GM13976 (cell line): ENCODE results near the gene PURB.
"Not testable (repeated sequence)": the region's sequence is repeated elsewhere in the genome, so short reads cannot be mapped to it uniquely, and the experiment has no call there.

ENCODE experiments used
- DNase-seq: peaks from one replicate; pipeline ENCODE4 v3.0.0; 2012; ENCODE audit warnings: low spot score
- in situ Hi-C: fragments of 300-500 bp; cut with MboI; formaldehyde crosslinking; loops from one replicate; pipeline ENCODE4 v1.12.0; 2022; ENCODE audit warnings: low sequenced_read_pairs, mixed read lengths, inconsistent platforms; ENCODE audit not compliant: unreplicated experiment
- TF ChIP-seq, protein P1 (sequence below): IDR thresholded peaks from 2 replicates; pipeline ENCODE4 v1.5.1; 2012; ENCODE audit warnings: borderline replicate concordance, mild to moderate bottlenecking; ENCODE audit not compliant: insufficient read depth; ENCODE audit errors: extremely low read depth, missing control alignments, control extremely low read depth

PURB gene

DNA sequence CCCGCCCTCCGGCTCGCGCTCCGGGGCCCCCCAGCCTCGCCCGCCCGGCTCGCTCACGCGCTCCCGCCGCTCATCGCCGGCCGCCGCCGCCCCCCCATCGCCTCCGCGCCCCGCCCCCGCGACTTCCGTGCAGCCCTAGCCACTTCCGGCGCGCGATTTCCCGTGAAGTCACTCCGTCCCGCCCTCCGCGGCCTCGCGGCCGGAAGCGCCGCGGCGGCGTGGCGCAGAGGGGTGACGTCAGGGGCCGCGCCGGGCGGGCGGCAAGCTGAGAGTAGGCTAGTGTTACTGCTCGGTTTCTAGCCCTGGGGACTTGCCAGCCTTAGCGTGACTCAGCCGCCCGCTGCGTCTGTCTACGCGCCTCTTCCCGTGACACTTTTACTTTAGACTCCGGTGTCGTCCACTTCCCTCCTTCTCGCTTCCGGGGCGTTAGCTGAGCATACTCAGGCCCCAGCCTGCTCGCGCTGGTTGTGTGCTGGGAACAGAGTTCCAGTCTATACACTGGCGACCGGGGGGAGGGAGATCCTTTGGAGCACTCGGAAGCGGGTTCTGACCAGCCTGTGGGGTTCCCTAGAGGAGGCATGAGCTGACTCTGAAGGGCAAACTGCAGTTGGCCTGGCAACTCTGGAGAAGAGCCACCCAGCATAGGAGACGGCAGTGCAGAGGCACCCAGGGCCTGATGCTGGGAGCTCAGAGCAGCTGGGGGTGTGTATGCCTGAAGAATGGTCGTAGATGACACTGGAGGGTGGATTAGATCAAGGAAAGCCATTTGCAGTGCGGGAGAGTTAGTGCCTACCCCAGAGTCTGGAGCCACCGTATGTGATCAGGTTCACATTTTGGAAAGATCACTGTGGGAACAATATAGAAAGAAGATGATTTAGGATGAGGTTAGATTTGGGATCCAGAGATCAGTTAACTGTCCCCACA lies at the start of gene PURB:
Gene PURB, minus strand, starts transcription at position 137 of the 924 bp plus-strand sequence. CDS start 182 bp downstream, outside the sequence.
- in situ Hi-C loops = no loop called here
- TF ChIP-seq, protein P1, sequence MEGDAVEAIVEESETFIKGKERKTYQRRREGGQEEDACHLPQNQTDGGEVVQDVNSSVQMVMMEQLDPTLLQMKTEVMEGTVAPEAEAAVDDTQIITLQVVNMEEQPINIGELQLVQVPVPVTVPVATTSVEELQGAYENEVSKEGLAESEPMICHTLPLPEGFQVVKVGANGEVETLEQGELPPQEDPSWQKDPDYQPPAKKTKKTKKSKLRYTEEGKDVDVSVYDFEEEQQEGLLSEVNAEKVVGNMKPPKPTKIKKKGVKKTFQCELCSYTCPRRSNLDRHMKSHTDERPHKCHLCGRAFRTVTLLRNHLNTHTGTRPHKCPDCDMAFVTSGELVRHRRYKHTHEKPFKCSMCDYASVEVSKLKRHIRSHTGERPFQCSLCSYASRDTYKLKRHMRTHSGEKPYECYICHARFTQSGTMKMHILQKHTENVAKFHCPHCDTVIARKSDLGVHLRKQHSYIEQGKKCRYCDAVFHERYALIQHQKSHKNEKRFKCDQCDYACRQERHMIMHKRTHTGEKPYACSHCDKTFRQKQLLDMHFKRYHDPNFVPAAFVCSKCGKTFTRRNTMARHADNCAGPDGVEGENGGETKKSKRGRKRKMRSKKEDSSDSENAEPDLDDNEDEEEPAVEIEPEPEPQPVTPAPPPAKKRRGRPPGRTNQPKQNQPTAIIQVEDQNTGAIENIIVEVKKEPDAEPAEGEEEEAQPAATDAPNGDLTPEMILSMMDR = no peak
- peak; percentile 95 for DNase-seq

DNA sequence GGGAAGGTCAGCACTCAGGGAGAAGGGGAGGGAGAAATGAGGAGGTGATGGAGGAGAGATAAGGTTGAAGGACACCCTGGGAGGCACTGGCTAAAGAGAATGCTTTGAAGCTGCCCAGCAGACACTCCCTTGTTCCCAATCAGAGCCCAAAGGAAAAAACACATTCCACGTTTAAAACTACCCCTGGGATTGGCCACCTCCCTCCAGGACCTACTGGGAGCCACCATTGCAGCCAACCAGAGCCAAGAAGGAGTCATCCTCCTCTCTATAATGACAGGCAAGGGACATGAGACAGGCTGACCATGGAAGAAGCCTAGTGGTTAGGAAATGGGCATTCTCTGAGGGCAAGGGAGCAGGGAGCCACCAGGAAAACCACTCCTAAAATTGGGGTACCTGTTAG lies 49.7 kb upstream of the PURB start:
- no peak for DNase-seq
- TF ChIP-seq, protein P1 = no peak
- in situ Hi-C loops = no loop called here

DNA sequence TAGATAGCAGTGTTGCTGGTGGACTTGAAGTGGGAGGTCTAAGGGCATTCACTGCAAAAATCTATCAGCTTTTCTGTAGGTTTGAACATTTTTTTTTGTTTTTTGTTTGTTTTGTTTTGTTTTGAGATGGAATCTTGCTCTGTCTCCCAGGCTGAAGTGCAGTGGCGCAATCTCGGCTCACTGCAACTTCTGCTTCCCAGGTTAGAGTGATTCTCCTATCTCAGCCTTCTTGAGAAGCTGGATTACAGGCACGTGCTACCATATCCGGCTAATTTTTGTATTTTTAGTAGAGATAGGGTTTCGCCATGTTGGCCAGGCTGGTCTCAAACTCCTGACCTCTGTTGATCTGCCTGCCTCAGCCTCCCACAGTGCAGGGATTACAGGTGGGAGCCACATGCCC lies 49.2 kb upstream of the PURB start:
- in situ Hi-C loops, DNase-seq: not testable (repeated sequence)

DNA sequence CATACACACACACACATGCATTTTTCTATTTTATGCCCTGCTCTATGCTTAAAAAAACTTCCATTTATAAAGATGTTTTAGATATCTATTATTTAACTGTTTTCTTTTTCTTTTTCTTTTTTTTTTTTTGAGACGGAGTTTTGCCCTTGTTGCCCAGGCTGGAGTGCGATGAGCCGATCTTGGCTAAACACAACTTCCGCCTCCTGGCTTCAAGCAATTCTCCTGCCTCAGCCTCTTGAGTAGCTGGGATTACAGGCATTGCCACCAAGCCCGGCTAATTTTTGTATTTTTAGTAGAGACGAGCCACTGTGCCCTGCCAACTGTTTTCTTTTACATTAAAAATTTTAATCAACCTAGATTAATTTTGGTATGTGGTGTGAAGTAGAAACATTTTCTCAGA lies 45.6 kb upstream of the PURB start:
- no peak for DNase-seq
- in situ Hi-C loops = no loop called here

DNA sequence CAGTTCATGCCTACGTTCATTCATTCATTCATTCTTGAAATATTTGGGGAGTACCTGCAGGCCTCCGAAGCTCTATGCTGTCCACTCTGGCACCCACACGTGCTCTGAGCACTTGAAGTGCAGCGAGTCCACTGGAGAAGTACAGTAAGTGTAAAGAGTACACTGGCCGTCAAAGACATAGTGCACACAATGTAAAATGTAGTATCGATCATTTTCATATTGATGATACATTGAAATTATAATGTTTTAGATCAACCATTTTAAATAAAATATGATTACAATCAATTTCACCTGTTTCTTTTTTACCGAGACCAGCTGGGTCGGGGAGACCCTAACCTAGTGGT lies 37.0 kb upstream of the PURB start:
- in situ Hi-C loops = loop anchor here (10.0 kb wide), 1 partner anchor 58 kb away; no protein-coding TSS in a partner anchor
- DNase-seq = no peak
- TF ChIP-seq, protein P1 = no peak

More for the DNA sequence above, 45.6 kb upstream of the PURB start:
- TF ChIP-seq, protein P1 = no peak

DNA sequence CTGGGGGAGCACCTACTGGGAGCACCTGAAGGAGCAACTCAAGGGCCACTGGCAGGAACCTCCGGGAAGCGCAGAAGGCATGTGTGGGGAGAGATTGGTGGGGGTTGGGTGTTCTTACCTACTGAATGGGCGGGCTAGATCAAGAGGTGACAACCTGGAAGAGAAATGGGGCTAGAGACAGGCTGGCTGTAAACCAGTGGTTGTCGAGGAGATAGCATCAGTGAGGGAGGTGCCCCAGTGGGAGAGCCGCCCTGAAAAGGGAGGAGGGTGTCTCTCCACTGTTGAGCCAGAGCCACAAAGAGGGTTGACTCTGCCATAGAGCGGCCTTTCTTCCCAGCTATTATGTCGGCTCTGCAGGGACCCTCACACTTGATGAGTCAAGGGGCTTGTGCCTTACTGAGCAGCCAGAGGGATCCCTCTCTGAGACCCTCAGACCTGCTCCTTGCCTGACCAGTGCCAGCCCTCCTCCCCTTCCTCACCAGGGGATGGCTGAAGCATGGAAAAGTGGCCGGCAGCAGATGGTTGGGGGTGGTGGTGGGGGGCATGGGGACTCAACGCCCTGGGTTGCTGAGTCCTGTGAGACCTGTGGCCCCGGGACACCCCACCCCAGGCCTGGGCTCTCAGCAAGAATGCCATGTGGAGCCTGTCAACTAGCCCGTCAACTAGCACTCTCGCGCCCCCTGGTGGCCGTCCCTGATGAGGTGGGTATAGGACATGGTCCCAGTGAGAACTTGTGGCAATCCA lies 36.4 kb upstream of the PURB start:
- peak; percentile 88 for DNase-seq
- in situ Hi-C loops = loop anchor here (10.0 kb wide), 1 partner anchor 57 kb away; no protein-coding TSS in a partner anchor
- TF ChIP-seq, protein P1 = peak; percentile 89
